ENCODE measurements around the gene KPNA4. TPM values are rescaled to one million over a fixed set of nuclear protein-coding genes. Genes with fewer than 3 reads are reported as not detected.
A peak's percentile ranks its signal among the peaks of the same experiment; 100 is the strongest.
"Not testable (repeated sequence)": the region's sequence is repeated elsewhere in the genome, so short reads cannot be mapped to it uniquely, and the experiment has no call there.

Gene KPNA4
- total and polyA plus RNA-seq, 10 donors = 8.3 to 50.6 (median 36.0) TPM

- H3K9me3 ChIP-seq = peaks cover 0 to 7% (median 0%) of the 10 kb centered on the region in 8 donors
- no peak overlapping the region for H3K27ac ChIP-seq
- no peak overlapping the region for H3K4me3 ChIP-seq
- peaks cover 0 to 10% (median 0%) of the 10 kb centered on the region in 6 donors for H3K4me1 ChIP-seq
- no peak for DNase-seq
- TF ChIP-seq POLR2A (IDR thresholded peaks at IDR 0.05) (no peak), CTCF (IDR thresholded peaks at IDR 0.05 in 8 of 11, conservative IDR thresholded peaks at IDR 0.05 in 3 of 11) (no peak), POLR2AphosphoS5 (IDR thresholded peaks at IDR 0.05) (no peak)
- no peaks in the 10 kb centered on the region for H3K27me3 ChIP-seq (replicated peaks in 1 of 7)
- no peaks in the 10 kb centered on the region for H3K36me3 ChIP-seq
- intact Hi-C loops (cut with DNase I; ENCODE audit: low total_unique reads) = no loop called here
- WGBS, 5 donors = 94 to 98% (median 96%) methylated on average over 3 of the region's 3 CpGs
Observed at GRCh38 chr3:160574636-160575035, 9.3 kb upstream of the KPNA4 start.

- peaks cover 0 to 11% (median 0%) of the 10 kb centered on the region in 6 donors for H3K4me1 ChIP-seq
- H3K9me3 ChIP-seq; H3K4me3 ChIP-seq; intact Hi-C loops (cut with DNase I; ENCODE audit: low total_unique reads); H3K27me3 ChIP-seq (replicated peaks in 1 of 7); H3K36me3 ChIP-seq; H3K27ac ChIP-seq: not testable (repeated sequence)
- WGBS, 5 donors = 96 to 98% (median 98%) methylated on average over 17 to 35 of the region's 35 CpGs
- DNase-seq = peak; percentile 74
Observed at GRCh38 chr3:160573955-160574525, 8.7 kb upstream of the KPNA4 start.

GRCh38 chr3:160569894-160570652, 4.7 kb upstream of the KPNA4 start:
- TF ChIP-seq POLR2A (IDR thresholded peaks at IDR 0.05) = no peak
- no peak for TF ChIP-seq CTCF (IDR thresholded peaks at IDR 0.05 in 8 of 11, conservative IDR thresholded peaks at IDR 0.05 in 3 of 11)
- TF ChIP-seq POLR2AphosphoS5 (IDR thresholded peaks at IDR 0.05) = no peak
- Histone ChIP-seq H3K9me3 (peaks cover 0 to 12% (median 3%) of the 10 kb centered on the region in 8 donors), H3K27me3 (replicated peaks in 1 of 7) (no peaks in the 10 kb centered on the region), H3K27ac (no peak overlapping the region), H3K4me3 (no peak overlapping the region), H3K4me1 (peaks cover 0 to 31% (median 14%) of the 10 kb centered on the region in 6 donors), H3K36me3 (peaks cover 0 to 17% (median 2%) of the 10 kb centered on the region in 6 donors)
- intact Hi-C loops (cut with DNase I; ENCODE audit: low total_unique reads) = loop anchor here (10.0 kb wide), 1 partner anchor 185 kb away; the partner anchor contains the start of gene PPM1L
- no peak for DNase-seq
- 39 to 68% (median 55%) methylated on average over 4 of the region's 4 CpGs for WGBS, 5 donors

GRCh38 chr3:160568989-160569388, 3.6 kb upstream of the KPNA4 start:
- H3K27ac ChIP-seq = no peak overlapping the region
- intact Hi-C loops (cut with DNase I; ENCODE audit: low total_unique reads) = loop anchor here (10.0 kb wide), 1 partner anchor 186 kb away; the partner anchor contains the start of gene PPM1L
- 69 to 80% (median 70%) methylated on average over 5 to 10 of the region's 10 CpGs for WGBS, 5 donors

More at GRCh38 chr3:160568989-160569388, 3.6 kb upstream of the KPNA4 start:
- no peak for DNase-seq
- H3K27me3 ChIP-seq (replicated peaks in 1 of 7) = no peaks in the 10 kb centered on the region
- peaks cover 0 to 17% (median 2%) of the 10 kb centered on the region in 6 donors for H3K36me3 ChIP-seq
- TF ChIP-seq POLR2AphosphoS5 (IDR thresholded peaks at IDR 0.05) (peak in 1 of 3 donors; percentile 10), CTCF (IDR thresholded peaks at IDR 0.05 in 8 of 11, conservative IDR thresholded peaks at IDR 0.05 in 3 of 11) (no peak), POLR2A (IDR thresholded peaks at IDR 0.05) (no peak)
- no peak overlapping the region for H3K4me3 ChIP-seq
- peaks cover 0 to 12% (median under 1%) of the 10 kb centered on the region in 8 donors for H3K9me3 ChIP-seq
- peaks cover 0 to 37% (median 18%) of the 10 kb centered on the region in 6 donors for H3K4me1 ChIP-seq

All from spleen (tissue), 11 donors.